ENCODE measurements around the gene HOXA9. TPM values are rescaled to one million over a fixed set of nuclear protein-coding genes. Genes with fewer than 3 reads are reported as not detected.

HOXA9 gene
- total RNA-seq, 3 donors from 2014 or later: 7.5 to 18.4 (median 9.0) TPM

GRCh38 chr7:27160546-27161213, 4.7 kb downstream of the HOXA9 start:
- DNase-seq (ENCODE audit: low spot score in 2 of 2): peak; percentile 87 to 91
- H3K27ac ChIP-seq: peak overlapping the region; percentile 91 to 96
- peaks cover 6 to 32% of the 10 kb centered on the region in 2 donors for H3K27me3 ChIP-seq

GRCh38 chr7:27160145-27160545, 5.2 kb downstream of the HOXA9 start:
- Histone ChIP-seq H3K27me3 (peaks cover 6 to 29% of the 10 kb centered on the region in 2 donors), H3K4me3 (peak overlapping the region; percentile 57 to 85 (median 65)), H3K4me1 (peaks cover 0 to 4% of the 10 kb centered on the region in 2 donors), H3K36me3 (no peaks in the 10 kb centered on the region), H3K9me3 (no peaks in the 10 kb centered on the region), H3K27ac (peak overlapping the region; percentile 91 to 96)
- DNase-seq (ENCODE audit: low spot score in 2 of 2): peak in 1 of 2 donors; percentile 50
- intact Hi-C loops (cut with DNase I; ENCODE audit: low total_unique reads): loop anchor here (5.0 kb wide), 1 partner anchor 793 kb away; no protein-coding TSS in a partner anchor
- TF ChIP-seq POLR2AphosphoS5 (IDR thresholded peaks at IDR 0.05) (no peak), POLR2A (IDR thresholded peaks at IDR 0.05) (no peak), CTCF (IDR thresholded peaks at IDR 0.05) (no peak)

More at GRCh38 chr7:27160546-27161213, 4.7 kb downstream of the HOXA9 start:
- intact Hi-C loops (cut with DNase I; ENCODE audit: low total_unique reads): loop anchor here (5.0 kb wide), 1 partner anchor 793 kb away; no protein-coding TSS in a partner anchor
- Histone ChIP-seq H3K36me3 (no peaks in the 10 kb centered on the region), H3K9me3 (no peaks in the 10 kb centered on the region), H3K4me1 (no peaks in the 10 kb centered on the region), H3K4me3 (peak overlapping the region; percentile 57 to 85 (median 65))
- TF ChIP-seq POLR2A (IDR thresholded peaks at IDR 0.05) (no peak), POLR2AphosphoS5 (IDR thresholded peaks at IDR 0.05) (peak in 2 of 3 donors; percentile 53 to 57), CTCF (IDR thresholded peaks at IDR 0.05) (peak; percentile 99)

GRCh38 chr7:27159266-27160144, 5.8 kb downstream of the HOXA9 start:
- DNase-seq (ENCODE audit: low spot score in 2 of 2): peak in 1 of 2 donors; percentile 45
- intact Hi-C loops (cut with DNase I; ENCODE audit: low total_unique reads): loop anchor here (5.0 to 10.0 kb wide), 2 partner anchors 792 to 955 kb away; partner anchors contain the start of genes CBX3 and HNRNPA2B1
- no peaks in the 10 kb centered on the region for H3K9me3 ChIP-seq
- peak overlapping the region; percentile 91 to 96 for H3K27ac ChIP-seq
- peaks cover 3 to 5% of the 10 kb centered on the region in 2 donors for H3K4me1 ChIP-seq
- no peak for TF ChIP-seq CTCF (IDR thresholded peaks at IDR 0.05)
- no peak for TF ChIP-seq POLR2A (IDR thresholded peaks at IDR 0.05)
- no peak for TF ChIP-seq POLR2AphosphoS5 (IDR thresholded peaks at IDR 0.05)
- peak overlapping the region in 2 of 3 donors; percentile 65 to 85 for H3K4me3 ChIP-seq
- H3K36me3 ChIP-seq: no peaks in the 10 kb centered on the region
- peaks cover 3 to 26% of the 10 kb centered on the region in 2 donors for H3K27me3 ChIP-seq

DNA sequence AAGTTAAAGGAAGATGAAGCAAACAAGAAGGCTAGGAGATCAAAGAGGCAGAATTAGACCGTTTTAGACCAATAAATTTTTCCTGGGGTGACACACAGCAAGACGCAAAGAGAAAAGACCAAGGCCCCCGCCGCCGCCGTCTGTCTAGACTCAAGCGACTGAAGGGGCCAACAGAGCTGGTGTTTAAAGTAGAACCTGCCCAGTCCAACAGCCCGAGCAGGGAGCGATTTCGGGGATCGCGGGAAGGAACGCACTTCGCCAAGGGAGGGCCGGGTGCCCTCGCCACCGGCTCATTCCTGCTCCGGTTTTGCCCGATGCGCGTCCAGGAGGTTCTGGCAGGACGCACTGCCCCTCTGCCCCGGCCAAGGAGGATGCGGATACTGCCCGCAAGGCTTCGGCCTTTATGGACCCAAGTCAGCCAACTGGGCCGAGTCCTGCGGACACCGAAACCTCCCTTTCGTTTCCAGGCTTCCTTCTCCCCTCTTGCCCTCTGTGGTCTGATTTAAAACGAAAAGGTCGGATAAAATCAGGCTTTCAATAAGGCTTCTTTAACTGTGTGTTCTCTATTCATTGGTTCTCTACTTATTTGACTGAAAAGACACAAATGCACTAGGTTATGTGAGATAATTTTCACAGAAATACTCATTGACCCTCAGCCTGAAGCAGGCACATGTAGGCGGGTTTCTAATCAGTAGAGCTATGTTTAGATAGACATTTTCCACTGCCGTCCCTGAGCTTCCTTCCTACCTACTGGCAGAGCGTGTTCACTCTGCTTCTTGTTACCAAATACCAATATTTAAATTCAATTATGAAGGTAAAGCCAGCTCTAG, 6.7 kb downstream of the HOXA9 start:
- H3K9me3 ChIP-seq: no peaks in the 10 kb centered on the region
- H3K27me3 ChIP-seq: peaks cover 3 to 29% of the 10 kb centered on the region in 2 donors
- intact Hi-C loops (cut with DNase I; ENCODE audit: low total_unique reads): loop anchor here (10.0 kb wide), 1 partner anchor 954 kb away; the partner anchor contains the start of genes CBX3 and HNRNPA2B1
- no peaks in the 10 kb centered on the region for H3K36me3 ChIP-seq
- H3K27ac ChIP-seq: peak overlapping the region; percentile 91 to 96
- peak overlapping the region in 2 of 3 donors; percentile 65 to 93 for H3K4me3 ChIP-seq
- DNase-seq (ENCODE audit: low spot score in 2 of 2): peak in 1 of 2 donors; percentile 52
- peaks cover 3 to 5% of the 10 kb centered on the region in 2 donors for H3K4me1 ChIP-seq
- no peak for TF ChIP-seq POLR2AphosphoS5 (IDR thresholded peaks at IDR 0.05)
- TF ChIP-seq CTCF (IDR thresholded peaks at IDR 0.05): no peak
- TF ChIP-seq POLR2A (IDR thresholded peaks at IDR 0.05): no peak
